Measurements from ENCODE around the gene NET1. TPM values are rescaled to one million over a fixed set of nuclear protein-coding genes. Genes with fewer than 3 reads are reported as not detected.

The NET1 gene, protein sequence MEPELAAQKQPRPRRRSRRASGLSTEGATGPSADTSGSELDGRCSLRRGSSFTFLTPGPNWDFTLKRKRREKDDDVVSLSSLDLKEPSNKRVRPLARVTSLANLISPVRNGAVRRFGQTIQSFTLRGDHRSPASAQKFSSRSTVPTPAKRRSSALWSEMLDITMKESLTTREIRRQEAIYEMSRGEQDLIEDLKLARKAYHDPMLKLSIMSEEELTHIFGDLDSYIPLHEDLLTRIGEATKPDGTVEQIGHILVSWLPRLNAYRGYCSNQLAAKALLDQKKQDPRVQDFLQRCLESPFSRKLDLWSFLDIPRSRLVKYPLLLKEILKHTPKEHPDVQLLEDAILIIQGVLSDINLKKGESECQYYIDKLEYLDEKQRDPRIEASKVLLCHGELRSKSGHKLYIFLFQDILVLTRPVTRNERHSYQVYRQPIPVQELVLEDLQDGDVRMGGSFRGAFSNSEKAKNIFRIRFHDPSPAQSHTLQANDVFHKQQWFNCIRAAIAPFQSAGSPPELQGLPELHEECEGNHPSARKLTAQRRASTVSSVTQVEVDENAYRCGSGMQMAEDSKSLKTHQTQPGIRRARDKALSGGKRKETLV
- 51.0 and 61.1 TPM in 2 replicates for total RNA-seq

DNA sequence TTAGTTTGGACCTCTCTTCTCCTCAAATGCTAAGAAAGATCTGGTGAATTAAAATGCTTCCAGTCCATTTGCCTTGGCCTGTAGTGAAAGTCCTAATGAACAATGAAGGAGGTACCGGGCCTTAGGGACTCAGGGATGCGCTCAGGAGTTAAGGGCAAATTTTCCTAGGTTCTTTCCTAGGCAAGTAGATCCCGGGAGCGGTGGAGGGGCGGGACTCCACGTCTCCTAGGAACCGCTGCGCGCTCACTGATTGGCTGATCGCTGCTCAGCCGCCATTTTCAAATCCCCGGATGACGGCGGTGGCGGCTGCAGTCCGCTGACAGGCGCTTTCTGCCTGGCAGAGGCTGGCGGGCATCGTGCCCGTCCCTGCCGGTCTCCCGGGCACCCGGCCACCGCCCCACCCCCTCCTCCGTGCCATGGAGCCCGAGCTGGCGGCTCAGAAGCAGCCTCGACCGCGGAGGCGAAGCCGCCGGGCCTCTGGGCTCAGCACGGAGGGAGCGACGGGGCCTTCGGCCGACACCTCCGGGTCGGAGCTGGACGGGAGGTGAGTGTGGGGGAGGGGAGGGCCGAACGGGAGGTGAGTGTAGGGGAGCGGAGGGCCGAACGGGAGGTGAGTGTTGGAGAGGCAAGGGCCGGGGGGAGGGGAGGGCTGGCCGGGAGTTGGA is at the start of gene NET1:
TSS of gene NET1 (plus strand) at position 281 of the 665 bp plus-strand sequence. CDS start at position 417, 136 bp downstream.

DNA sequence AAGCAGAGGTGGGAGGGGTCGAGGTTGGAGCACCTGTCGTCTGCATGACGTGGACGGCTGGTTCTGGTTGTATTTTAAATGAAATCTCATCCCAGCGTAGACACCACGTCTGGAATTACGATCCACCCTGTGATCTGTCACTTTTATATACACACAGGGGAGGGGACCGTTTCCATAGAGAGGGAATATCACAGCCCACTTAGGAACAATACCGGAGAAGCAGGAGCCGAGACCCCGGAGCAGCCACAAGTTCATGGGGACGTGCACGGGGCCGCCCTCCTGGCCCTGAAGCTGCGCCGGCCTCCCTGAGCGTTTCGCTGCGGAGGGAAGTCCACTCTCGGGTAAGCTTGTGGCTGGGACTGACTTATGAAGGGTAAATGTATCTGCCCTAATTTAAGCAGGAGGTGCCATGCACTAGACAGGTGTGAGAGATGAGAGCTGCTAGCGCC is 47.4 kb upstream of the NET1 start, which contains the start of gene UCN3:
TSS of gene UCN3 (plus strand) at position 77 of the 449 bp plus-strand sequence. CDS start 8,755 bp downstream, outside the sequence.

DNA sequence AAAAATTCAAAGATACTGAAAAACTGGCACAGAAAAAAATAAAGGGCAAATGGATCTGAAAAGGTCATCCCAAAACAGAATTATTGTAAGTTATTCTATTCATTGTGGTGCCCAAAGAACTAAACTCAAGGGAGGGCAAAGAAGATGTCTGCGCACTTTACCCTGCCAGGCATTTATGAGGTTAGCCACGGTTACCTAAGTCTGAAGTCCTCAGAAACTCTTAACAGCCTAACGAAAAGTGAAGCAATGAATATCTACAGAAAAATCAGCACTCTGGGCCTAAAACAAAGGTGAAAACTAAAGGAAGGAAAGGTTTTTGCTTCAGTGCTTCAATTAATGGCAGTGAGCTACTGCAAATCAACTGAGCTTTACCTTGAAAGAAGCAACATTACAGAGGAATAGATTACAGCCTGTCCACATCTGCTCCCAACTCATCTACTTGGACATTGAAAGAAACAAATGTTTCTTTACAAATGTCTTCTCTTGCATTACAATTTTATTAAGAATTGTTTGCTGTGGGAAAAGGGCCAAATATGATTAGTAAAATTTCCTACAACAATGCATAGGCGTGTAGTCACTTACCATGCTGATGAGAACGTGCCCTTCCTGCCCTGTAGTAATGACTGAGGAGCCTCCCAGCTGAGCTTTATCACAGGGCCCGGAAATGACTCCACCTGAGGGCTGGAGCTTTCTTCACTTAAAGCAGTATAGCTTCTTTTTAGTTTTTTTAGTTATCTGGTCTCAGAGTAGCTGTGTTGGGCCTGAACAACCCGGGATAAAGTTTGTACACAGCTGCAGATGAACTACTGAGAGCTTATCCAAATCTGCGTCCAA is 7.9 kb upstream of the NET1 start, which contains the start of gene TUBAL3:
TSS of gene TUBAL3 (minus strand) at position 621 of the 834 bp plus-strand sequence. CDS start at position 585, 36 bp downstream.

DNA sequence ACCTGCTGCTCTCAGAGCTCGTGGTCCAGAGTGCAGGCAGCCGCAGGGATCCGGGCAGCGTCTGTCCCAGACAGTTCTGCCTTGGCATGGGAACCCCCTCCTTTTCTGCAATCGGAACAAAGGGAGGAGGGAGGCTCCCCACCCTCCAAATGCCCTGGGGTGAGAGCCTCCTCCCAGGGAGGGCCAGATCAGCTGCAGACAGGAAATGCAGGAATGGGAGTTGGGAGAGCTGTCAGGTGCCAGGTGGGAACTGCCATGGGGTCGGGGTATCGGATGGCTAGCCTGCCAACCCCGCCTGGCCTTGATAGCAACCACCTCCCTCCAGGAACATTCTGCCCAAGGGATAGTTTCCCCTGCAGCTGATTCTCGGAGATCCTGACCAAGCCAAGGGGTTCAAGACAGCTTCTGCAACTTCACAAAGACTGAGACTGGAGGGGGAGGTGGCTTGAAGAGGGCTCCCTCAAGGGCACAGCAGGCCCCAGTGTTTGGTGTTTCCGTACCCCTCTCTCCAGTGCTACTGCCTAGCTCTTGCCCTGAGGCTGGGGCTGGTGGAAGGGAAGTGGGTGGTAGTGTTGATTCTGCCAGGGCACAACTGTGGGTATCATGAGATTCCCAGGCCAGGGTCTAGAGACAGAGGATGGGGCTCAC is 87.3 kb downstream of the NET1 start, which contains the start of gene CALML5:
TSS of gene CALML5 (minus strand) at position 78 of the 648 bp plus-strand sequence. CDS start 132 bp downstream, outside the sequence.

Other genes starting within 250 kb of the NET1 start
- gene AKR1C8, start 227.4 kb upstream of the NET1 start, total RNA-seq: not detected in 2 replicates
- not detected in 2 replicates for gene AKR1C4, start 215.7 kb upstream of the NET1 start, total RNA-seq
- gene UCN3, start 47.6 kb upstream of the NET1 start, total RNA-seq: not detected in 2 replicates
- not detected in 2 replicates for gene TUBAL3, start 7.7 kb upstream of the NET1 start, total RNA-seq
- gene CALML5, start 87.0 kb downstream of the NET1 start, total RNA-seq: not detected in 2 replicates
- gene CALML3, start 112.4 kb downstream of the NET1 start, total RNA-seq: not detected in 2 replicates

Data from mesangial cell (primary cell).